ENCODE results near the gene YDJC. TPM values are rescaled to one million over a fixed set of nuclear protein-coding genes. Genes with fewer than 3 reads are reported as not detected.
"Not testable (repeated sequence)": the region's sequence is repeated elsewhere in the genome, so short reads cannot be mapped to it uniquely, and the experiment has no call there.

Gene YDJC
- total RNA-seq, 1 donor from 2014 or later, result 25.8 TPM

DNA sequence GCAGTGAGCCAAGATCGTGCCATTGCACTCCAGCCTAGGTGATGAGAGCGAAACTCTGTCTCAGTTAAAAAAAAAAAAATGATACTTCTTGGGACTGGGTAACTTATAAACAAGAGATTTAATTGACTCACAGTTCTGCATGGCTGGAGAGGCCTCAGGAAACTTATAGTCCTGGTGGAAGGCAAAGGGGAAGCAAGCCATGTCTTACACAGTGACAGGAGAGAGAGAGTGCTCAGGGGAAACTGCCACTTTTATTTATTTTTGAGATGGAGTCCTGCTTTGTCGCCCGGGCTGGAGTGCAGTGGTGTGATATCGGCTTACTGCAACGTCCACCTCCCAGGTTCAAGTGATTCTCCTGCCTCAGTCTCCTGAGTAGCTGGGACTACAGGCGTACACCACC is 20.5 kb upstream of the YDJC start:
- DNase-seq (ENCODE audit: low spot score in 2 of 2, unreplicated experiment in 2 of 2), result no peak
- TF ChIP-seq, protein P1, sequence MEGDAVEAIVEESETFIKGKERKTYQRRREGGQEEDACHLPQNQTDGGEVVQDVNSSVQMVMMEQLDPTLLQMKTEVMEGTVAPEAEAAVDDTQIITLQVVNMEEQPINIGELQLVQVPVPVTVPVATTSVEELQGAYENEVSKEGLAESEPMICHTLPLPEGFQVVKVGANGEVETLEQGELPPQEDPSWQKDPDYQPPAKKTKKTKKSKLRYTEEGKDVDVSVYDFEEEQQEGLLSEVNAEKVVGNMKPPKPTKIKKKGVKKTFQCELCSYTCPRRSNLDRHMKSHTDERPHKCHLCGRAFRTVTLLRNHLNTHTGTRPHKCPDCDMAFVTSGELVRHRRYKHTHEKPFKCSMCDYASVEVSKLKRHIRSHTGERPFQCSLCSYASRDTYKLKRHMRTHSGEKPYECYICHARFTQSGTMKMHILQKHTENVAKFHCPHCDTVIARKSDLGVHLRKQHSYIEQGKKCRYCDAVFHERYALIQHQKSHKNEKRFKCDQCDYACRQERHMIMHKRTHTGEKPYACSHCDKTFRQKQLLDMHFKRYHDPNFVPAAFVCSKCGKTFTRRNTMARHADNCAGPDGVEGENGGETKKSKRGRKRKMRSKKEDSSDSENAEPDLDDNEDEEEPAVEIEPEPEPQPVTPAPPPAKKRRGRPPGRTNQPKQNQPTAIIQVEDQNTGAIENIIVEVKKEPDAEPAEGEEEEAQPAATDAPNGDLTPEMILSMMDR (IDR thresholded peaks at IDR 0.05; ENCODE audit: unreplicated experiment), result no peak
- Mint-ChIP-seq H3K9me3 (no peaks in the 10 kb centered on the region), H3K4me3 (peak overlapping the region; percentile 93), H3K27ac (no peak overlapping the region), H3K27me3 (ENCODE audit: low read depth) (no peaks in the 10 kb centered on the region), H3K4me1 (peaks cover 12% of the 10 kb centered on the region), H3K36me3 (peaks cover 5% of the 10 kb centered on the region)

DNA sequence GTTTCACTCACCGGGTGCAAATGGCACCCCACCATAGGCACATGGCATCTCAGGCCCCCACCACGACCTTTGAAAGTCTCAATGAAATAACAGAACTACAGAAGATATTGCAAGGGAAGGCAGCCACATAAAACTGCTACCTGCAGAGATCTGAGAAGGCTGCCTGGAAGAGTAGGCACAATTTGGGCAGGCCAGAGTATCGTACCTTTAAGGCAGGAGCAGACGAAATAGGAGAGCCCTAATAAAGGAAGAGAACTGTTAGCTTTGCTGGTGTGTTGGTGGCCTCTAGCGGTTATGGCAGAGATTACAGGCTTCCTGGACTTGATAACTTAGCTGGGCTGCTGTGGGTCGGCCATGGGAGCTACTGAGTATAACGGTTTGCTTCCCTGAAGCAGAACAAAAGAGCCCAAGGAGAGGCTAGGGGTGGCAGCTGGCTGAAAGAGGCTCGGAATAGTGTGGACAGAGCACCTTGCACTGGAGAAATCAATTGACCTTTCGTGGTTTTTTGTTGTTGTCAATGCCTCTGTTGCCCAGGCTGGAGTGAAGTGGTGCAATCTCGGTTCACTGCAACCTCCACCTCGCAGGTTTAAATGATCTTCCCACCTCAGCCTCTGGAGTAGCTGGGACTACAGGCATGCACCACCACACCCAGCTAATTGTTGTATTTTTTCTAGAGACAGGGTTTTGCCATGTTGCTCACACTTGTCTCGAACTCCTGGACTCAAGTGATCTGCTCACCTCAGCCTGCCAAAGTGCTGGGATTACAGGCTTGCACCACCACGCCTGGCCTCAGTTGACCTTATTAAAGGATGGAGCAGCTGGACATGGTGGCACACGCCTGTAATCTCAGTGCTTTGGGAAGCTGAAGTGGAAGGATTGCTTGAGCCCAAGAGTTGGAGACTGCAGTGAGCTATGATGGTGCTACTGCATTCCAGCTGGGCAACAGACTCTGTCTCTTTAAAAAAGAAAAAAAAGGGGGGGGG is 17.1 kb upstream of the YDJC start:
- no peak overlapping the region for H3K4me3 Mint-ChIP-seq
- peak in 1 of 2 experiments; percentile 77 for DNase-seq (ENCODE audit: low spot score in 2 of 2, unreplicated experiment in 2 of 2)

DNA sequence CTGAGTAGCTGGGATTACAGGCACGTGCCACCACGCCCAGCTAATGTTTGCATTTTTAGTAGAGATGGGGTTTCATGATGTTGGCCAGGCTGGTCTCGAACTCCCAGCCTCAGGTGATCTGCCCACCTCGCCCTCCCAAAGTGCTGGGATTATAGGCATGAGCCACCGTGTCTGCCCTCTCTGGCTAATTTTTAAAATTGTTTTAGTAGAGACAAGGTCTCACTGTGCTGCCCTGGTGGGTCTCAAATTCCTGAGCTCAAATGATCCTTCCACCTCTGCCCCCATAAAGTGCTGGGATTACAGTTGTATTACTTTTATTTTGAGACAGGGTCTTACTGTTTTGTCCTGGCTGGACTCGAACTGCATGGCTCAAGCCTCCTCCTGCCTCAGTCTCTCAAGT is 15.7 kb upstream of the YDJC start:
- not testable (repeated sequence) for H3K9me3 Mint-ChIP-seq; H3K27ac Mint-ChIP-seq; H3K27me3 Mint-ChIP-seq (ENCODE audit: low read depth); DNase-seq (ENCODE audit: low spot score in 2 of 2, unreplicated experiment in 2 of 2); H3K4me3 Mint-ChIP-seq
- H3K36me3 Mint-ChIP-seq, result peaks cover 13% of the 10 kb centered on the region
- peaks cover 22% of the 10 kb centered on the region for H3K4me1 Mint-ChIP-seq

More for the DNA sequence above, 17.1 kb upstream of the YDJC start:
- Mint-ChIP-seq H3K27ac (no peak overlapping the region), H3K36me3 (peaks cover 13% of the 10 kb centered on the region), H3K27me3 (ENCODE audit: low read depth) (no peaks in the 10 kb centered on the region), H3K9me3 (no peaks in the 10 kb centered on the region), H3K4me1 (peaks cover 20% of the 10 kb centered on the region)
- TF ChIP-seq, protein P1 (IDR thresholded peaks at IDR 0.05; ENCODE audit: unreplicated experiment), result peak; percentile 82

DNA sequence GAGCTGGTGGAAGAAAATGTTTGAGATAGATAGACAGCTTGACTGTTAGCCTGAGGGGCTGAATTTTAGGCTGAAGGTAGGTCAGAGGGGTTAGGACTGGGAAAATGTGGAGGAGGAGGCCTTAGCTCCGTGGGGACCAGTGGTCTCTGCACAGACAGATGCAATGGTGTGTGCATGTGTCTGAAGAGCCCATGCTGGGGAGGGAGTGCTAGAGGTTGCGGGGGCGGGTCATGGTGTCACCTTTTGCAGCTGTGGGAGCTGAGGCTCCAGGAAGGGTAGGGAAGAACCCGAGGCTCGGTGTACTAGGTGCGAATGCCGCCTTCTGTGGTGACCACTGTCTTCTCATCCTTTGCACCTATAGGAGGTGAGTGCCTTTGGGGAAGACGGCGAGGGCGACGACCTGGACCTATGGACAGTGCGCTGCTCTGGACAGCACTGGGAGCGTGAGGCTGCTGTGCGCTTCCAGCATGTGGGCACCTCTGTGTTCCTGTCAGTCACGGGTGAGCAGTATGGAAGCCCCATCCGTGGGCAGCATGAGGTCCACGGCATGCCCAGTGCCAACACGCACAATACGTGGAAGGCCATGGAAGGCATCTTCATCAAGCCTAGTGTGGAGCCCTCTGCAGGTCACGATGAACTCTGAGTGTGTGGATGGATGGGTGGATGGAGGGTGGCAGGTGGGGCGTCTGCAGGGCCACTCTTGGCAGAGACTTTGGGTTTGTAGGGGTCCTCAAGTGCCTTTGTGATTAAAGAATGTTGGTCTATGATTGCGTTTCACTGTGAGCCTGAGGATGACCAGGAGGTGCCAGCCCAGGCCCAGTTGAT is 13.9 kb upstream of the YDJC start:
- Mint-ChIP-seq H3K27me3 (ENCODE audit: low read depth) (peaks cover 6% of the 10 kb centered on the region), H3K36me3 (peaks cover 11% of the 10 kb centered on the region), H3K9me3 (no peaks in the 10 kb centered on the region), H3K4me3 (peak overlapping the region; percentile 78), H3K4me1 (peaks cover 19% of the 10 kb centered on the region), H3K27ac (no peak overlapping the region)
- DNase-seq (ENCODE audit: low spot score in 2 of 2, unreplicated experiment in 2 of 2), result no peak
- TF ChIP-seq, protein P1 (IDR thresholded peaks at IDR 0.05; ENCODE audit: unreplicated experiment), result no peak

DNA sequence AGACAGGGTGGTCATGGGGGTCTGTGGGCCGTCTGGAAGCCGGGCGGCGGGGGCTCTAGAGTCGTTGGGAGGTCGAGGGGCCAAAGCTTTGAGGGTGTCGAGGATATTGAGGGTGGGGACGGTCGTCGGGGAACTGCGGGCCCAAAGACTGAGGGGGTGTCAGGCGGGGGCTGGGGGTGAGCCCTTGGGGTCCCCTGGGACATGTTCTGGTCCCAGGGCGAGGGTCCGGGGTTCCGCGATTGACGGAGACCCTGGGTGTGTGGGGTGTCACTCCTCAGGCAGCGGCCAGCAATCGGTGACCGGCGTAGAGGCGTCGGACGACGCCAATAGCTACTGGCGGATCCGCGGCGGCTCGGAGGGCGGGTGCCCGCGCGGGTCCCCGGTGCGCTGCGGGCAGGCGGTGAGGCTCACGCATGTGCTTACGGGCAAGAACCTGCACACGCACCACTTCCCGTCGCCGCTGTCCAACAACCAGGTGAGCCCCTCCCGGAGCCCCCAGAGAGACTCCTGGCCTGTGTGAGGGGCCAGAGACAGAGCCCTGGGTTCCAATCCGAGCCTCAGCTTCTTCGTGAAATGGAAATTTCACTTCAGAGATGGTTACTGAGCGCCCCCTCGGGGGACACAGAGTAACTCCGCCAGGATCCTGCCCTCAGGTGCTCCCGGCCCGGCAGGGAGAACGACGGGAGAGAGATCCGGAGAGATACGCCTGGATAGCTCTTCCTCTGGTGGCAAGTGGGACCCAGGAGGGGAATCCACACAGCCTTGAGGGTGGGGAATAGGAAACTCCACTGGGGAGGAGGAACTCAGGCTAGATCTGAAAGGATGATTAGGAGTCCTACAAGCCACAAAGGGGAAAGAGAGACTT is 13.0 kb upstream of the YDJC start:
- TF ChIP-seq, protein P1 (IDR thresholded peaks at IDR 0.05; ENCODE audit: unreplicated experiment), result peak; percentile 58
- peak in 1 of 2 experiments; percentile 67 for DNase-seq (ENCODE audit: low spot score in 2 of 2, unreplicated experiment in 2 of 2)
- H3K27me3 Mint-ChIP-seq (ENCODE audit: low read depth), result peaks cover 6% of the 10 kb centered on the region
- peak overlapping the region; percentile 88 for H3K27ac Mint-ChIP-seq
- H3K9me3 Mint-ChIP-seq, result no peaks in the 10 kb centered on the region
- peaks cover 11% of the 10 kb centered on the region for H3K36me3 Mint-ChIP-seq
- H3K4me3 Mint-ChIP-seq, result peak overlapping the region; percentile 78
- H3K4me1 Mint-ChIP-seq, result peaks cover 19% of the 10 kb centered on the region
